ENCODE data around the gene GSAP. TPM values are rescaled to one million over a fixed set of nuclear protein-coding genes. Genes with fewer than 3 reads are reported as not detected.

The GSAP gene
- total and polyA plus RNA-seq, 2 donors (not counting 1 experiment from before 2014, with no cell fraction given) = 140 to 207 TPM

- TF ChIP-seq EZH2 (IDR thresholded peaks at IDR 0.05; ENCODE audit: borderline replicate concordance, insufficient read depth, low read depth, low read length, poor library complexity, severe bottlenecking) = no peak
- no peak for TF ChIP-seq CTCF (IDR thresholded peaks at IDR 0.05)
- DNase-seq (peak; percentile 63), ATAC-seq (ENCODE audit: low read depth) (peak; percentile 74)
- H3K36me3 ChIP-seq (replicated peaks in 1 of 2; ENCODE audit: control extremely low read depth in 1 of 2, control insufficient read depth in 1 of 2, extremely low read depth in 1 of 2, insufficient read depth in 2 of 2, low read length in 1 of 2) = peaks cover 11 to 53% of the 10 kb centered on the region in 2 experiments
- Mint-ChIP-seq H3K9me3 (ENCODE audit: insufficient read depth) (no peaks in the 10 kb centered on the region), H3K27ac (peak overlapping the region; percentile 92), H3K27me3 (no peaks in the 10 kb centered on the region), H3K4me3 (peak overlapping the region; percentile 48), H3K4me1 (peaks cover 48% of the 10 kb centered on the region)
- H2AFZ ChIP-seq (ENCODE audit: insufficient read depth, low read depth, low read length, poor library complexity, severe bottlenecking) = peak overlapping the region; percentile 51
- peak overlapping the region; percentile 19 for H3K9ac ChIP-seq (ENCODE audit: low read length)
- H3K4me1 ChIP-seq (ENCODE audit: control insufficient read depth in 2 of 2, insufficient read depth in 2 of 2, low read length in 2 of 2) = peaks cover 22 to 37% of the 10 kb centered on the region in 2 donors
- no peak overlapping the region for H3K4me3 ChIP-seq (ENCODE audit: control extremely low read depth in 1 of 5, extremely low read depth in 1 of 5, insufficient read depth in 1 of 5, low read depth in 2 of 5, low read length in 4 of 5)
- intact Hi-C loops (cut with micrococcal nuclease) = loop anchor here (1.0 to 5.0 kb wide), 2 partner anchors 23 to 36 kb away; no protein-coding TSS in a partner anchor
- peak overlapping the region; percentile 42 to 85 for H3K27ac ChIP-seq (ENCODE audit: low read length in 2 of 2)
- POLR2A ChIA-PET = interaction anchor here (0.7 to 2.6 kb wide), 7 partner anchors 8 to 306 kb away, joined by 4 to 23 read pairs (median 7); partner anchors contain the start of gene GSAP
- H3K9me3 ChIP-seq (ENCODE audit: control extremely low read depth in 1 of 3, control insufficient read depth in 2 of 3, insufficient read depth in 1 of 3, low read length in 2 of 3) = no peaks in the 10 kb centered on the region
- CTCF ChIA-PET = interaction anchor here (0.9 to 1.6 kb wide), 6 partner anchors 22 to 260 kb away, joined by 3 to 8 read pairs (median 4); partner anchors contain the start of gene GSAP
- 0% methylated on average over 1 of the region's 2 CpGs for WGBS (ENCODE audit: insufficient coverage)
- H4K20me1 ChIP-seq (ENCODE audit: control insufficient read depth, insufficient read depth, low read length, poor library complexity, severe bottlenecking) = no peaks in the 10 kb centered on the region
- H3K27me3 ChIP-seq (replicated peaks in 1 of 4; ENCODE audit: control extremely low read depth in 1 of 4, control insufficient read depth in 3 of 4, insufficient read depth in 4 of 4, low read length in 3 of 4) = no peaks in the 10 kb centered on the region
- peaks cover 15% of the 10 kb centered on the region for H3K79me2 ChIP-seq (ENCODE audit: control insufficient read depth, insufficient read depth, low read length)
- H3K4me2 ChIP-seq (replicated peaks; ENCODE audit: low read depth, low read length, poor library complexity, severe bottlenecking) = peak overlapping the region; percentile 53
Observed at GRCh38 chr7:77391230-77391629, 24.9 kb downstream of the GSAP start.

GRCh38 chr7:77388055-77388641 lies 28.0 kb downstream of the GSAP start:
- Mint-ChIP-seq H3K27ac (peak overlapping the region; percentile 59), H3K9me3 (ENCODE audit: insufficient read depth) (no peaks in the 10 kb centered on the region), H3K4me1 (peaks cover 36% of the 10 kb centered on the region), H3K4me3 (no peak overlapping the region), H3K27me3 (no peaks in the 10 kb centered on the region)
- Histone ChIP-seq H3K36me3 (replicated peaks in 1 of 2; ENCODE audit: control extremely low read depth in 1 of 2, control insufficient read depth in 1 of 2, extremely low read depth in 1 of 2, insufficient read depth in 2 of 2, low read length in 1 of 2) (peaks cover 21 to 56% of the 10 kb centered on the region in 2 experiments), H4K20me1 (ENCODE audit: control insufficient read depth, insufficient read depth, low read length, poor library complexity, severe bottlenecking) (no peaks in the 10 kb centered on the region), H3K9ac (ENCODE audit: low read length) (no peak overlapping the region), H3K9me3 (ENCODE audit: control extremely low read depth in 1 of 3, control insufficient read depth in 2 of 3, insufficient read depth in 1 of 3, low read length in 2 of 3) (no peaks in the 10 kb centered on the region), H2AFZ (ENCODE audit: insufficient read depth, low read depth, low read length, poor library complexity, severe bottlenecking) (no peak overlapping the region), H3K4me3 (ENCODE audit: control extremely low read depth in 1 of 5, extremely low read depth in 1 of 5, insufficient read depth in 1 of 5, low read depth in 2 of 5, low read length in 4 of 5) (no peak overlapping the region), H3K4me2 (replicated peaks; ENCODE audit: low read depth, low read length, poor library complexity, severe bottlenecking) (no peak overlapping the region), H3K79me2 (ENCODE audit: control insufficient read depth, insufficient read depth, low read length) (peaks cover 9% of the 10 kb centered on the region), H3K4me1 (ENCODE audit: control insufficient read depth in 2 of 2, insufficient read depth in 2 of 2, low read length in 2 of 2) (peaks cover 19 to 28% of the 10 kb centered on the region in 2 donors), H3K27me3 (replicated peaks in 1 of 4; ENCODE audit: control extremely low read depth in 1 of 4, control insufficient read depth in 3 of 4, insufficient read depth in 4 of 4, low read length in 3 of 4) (no peaks in the 10 kb centered on the region), H3K27ac (ENCODE audit: low read length in 2 of 2) (no peak overlapping the region)
- no peak for ATAC-seq (ENCODE audit: low read depth)
- intact Hi-C loops (cut with micrococcal nuclease) = no loop called here
- no peak for DNase-seq
- TF ChIP-seq CTCF (IDR thresholded peaks at IDR 0.05) (no peak), EZH2 (IDR thresholded peaks at IDR 0.05; ENCODE audit: borderline replicate concordance, insufficient read depth, low read depth, low read length, poor library complexity, severe bottlenecking) (no peak)
- WGBS (ENCODE audit: insufficient coverage) = no CpG with 5 or more reads among the region's 5 CpGs
- ChIA-PET CTCF (interaction anchor here (1.5 kb wide), 1 partner anchor 27 kb away, joined by 4 read pairs; no protein-coding TSS in a partner anchor), POLR2A (no interaction called here)

Measured in B cell (primary cell).